Neural cell (in vitro differentiated cells): ENCODE results near the gene AKR1C1. TPM values are rescaled to one million over a fixed set of nuclear protein-coding genes. Genes with fewer than 3 reads are reported as not detected.

Experiments
- H2AFZ ChIP-seq: fragments of 200-600, 300-800 bp; sonication (generic), shearing (Covaris generic); 2 replicates; pipeline ENCODE4 v1.6.0; 2014; ENCODE audit warnings: low read depth, mild to moderate bottlenecking, antibody characterized with exemption, low read length, moderate library complexity
- H3F3A ChIP-seq: fragments of 200-600 bp; shearing (Covaris generic); 2 replicates; pipeline ENCODE4 v1.6.1; 2016; ENCODE audit warnings: mild to moderate bottlenecking, moderate library complexity, mixed read lengths, antibody characterized with exemption, low read length; ENCODE audit not compliant: insufficient read depth, poor library complexity, severe bottlenecking
- H3K27ac ChIP-seq: fragments of 200-600, 300-800 bp; sonication (generic), shearing (Covaris generic); 2 replicates; pipeline ENCODE4 v1.5.1; 2014; ENCODE audit warnings: mild to moderate bottlenecking, low read length, moderate library complexity
- H3K27me3 ChIP-seq: fragments of 300-800, 200-600 bp; sonication (generic), shearing (Covaris generic); 2 replicates; pipeline ENCODE4 v1.6.0; 2014; ENCODE audit warnings: mild to moderate bottlenecking, low read depth, low read length, moderate library complexity; ENCODE audit not compliant: insufficient read depth
- H3K36me3 ChIP-seq: fragments of 300-800, 200-600 bp; sonication (generic), shearing (Covaris generic); 2 replicates; pipeline ENCODE4 v1.5.1; 2014; ENCODE audit warnings: mild to moderate bottlenecking, antibody characterized with exemption, low read length, moderate library complexity; ENCODE audit not compliant: insufficient read depth
- H3K4me2 ChIP-seq: fragments of 300-800, 200-600 bp; sonication (generic), shearing (Covaris generic); 2 replicates; pipeline ENCODE4 v1.6.0; 2014; ENCODE audit warnings: mild to moderate bottlenecking, low read length
- H3K4me3 ChIP-seq: fragments of 300-800, 200-600 bp; sonication (generic), shearing (Covaris generic); 2 replicates; pipeline ENCODE4 v1.5.1; 2014; ENCODE audit warnings: mild to moderate bottlenecking, low read length, moderate library complexity
- H3K79me2 ChIP-seq: fragments of 200-600 bp; shearing (Covaris generic); replicated peaks from 2 replicates; pipeline ENCODE4 v1.6.0; 2014; ENCODE audit warnings: mild to moderate bottlenecking, low read length, moderate library complexity; ENCODE audit not compliant: insufficient read depth
- H3K9ac ChIP-seq: fragments of 300-800, 200-600 bp; sonication (generic), shearing (Covaris generic); 2 replicates; pipeline ENCODE4 v1.6.1; 2016; ENCODE audit warnings: mild to moderate bottlenecking, low read length, mixed read lengths
- H3K9me2 ChIP-seq: fragments of 200-600 bp; shearing (Covaris generic); 2 replicates; pipeline ENCODE4 v1.6.1; 2016; ENCODE audit warnings: mild to moderate bottlenecking, low read length, mixed read lengths; ENCODE audit not compliant: insufficient read depth
- H3K9me3 ChIP-seq: fragments of 200-600, 300-800 bp; sonication (generic), shearing (Covaris generic); 2 replicates; pipeline ENCODE4 v1.6.1; 2016; ENCODE audit warnings: mild to moderate bottlenecking, mixed run types, low read length, moderate library complexity, mixed read lengths
- H4K20me1 ChIP-seq: fragments of 200-600 bp; shearing (Covaris generic); 2 replicates; pipeline ENCODE4 v1.6.1; 2016; ENCODE audit warnings: mild to moderate bottlenecking, mixed run types; ENCODE audit not compliant: insufficient read depth
- EP300 ChIP-seq: fragments of 450-650 bp; conservative IDR thresholded peaks from 2 replicates; pipeline ENCODE4 v1.6.1; 2014; ENCODE audit warnings: antibody characterized with exemption, mild to moderate bottlenecking, moderate library complexity; ENCODE audit not compliant: poor library complexity, severe bottlenecking
- EZH2 ChIP-seq: fragments of 200-600, 300-800 bp; shearing (Covaris generic), sonication (generic); IDR thresholded peaks from 2 replicates; pipeline ENCODE4 v1.6.1; 2014; ENCODE audit warnings: antibody characterized with exemption, low read length, borderline replicate concordance, mild to moderate bottlenecking; ENCODE audit not compliant: insufficient read depth, poor library complexity, severe bottlenecking
- MXI1 ChIP-seq: fragments of 450-650 bp; conservative IDR thresholded peaks from 2 replicates; pipeline ENCODE4 v1.6.1; 2014; ENCODE audit warnings: antibody characterized with exemption, mild to moderate bottlenecking; ENCODE audit not compliant: poor library complexity, severe bottlenecking
- POLR2AphosphoS5 ChIP-seq: IDR thresholded peaks from 2 replicates; pipeline ENCODE4 v1.6.1; 2012
- RAD21 ChIP-seq: fragments of 450-650 bp; conservative IDR thresholded peaks from 2 replicates; pipeline ENCODE4 v1.6.1; 2014; ENCODE audit warnings: antibody characterized with exemption, mild to moderate bottlenecking, moderate library complexity
- SMC3 ChIP-seq: fragments of 450-650 bp; conservative IDR thresholded peaks from 2 replicates; pipeline ENCODE4 v1.6.1; 2014; ENCODE audit warnings: antibody characterized with exemption, mild to moderate bottlenecking, moderate library complexity; ENCODE audit not compliant: poor library complexity
- TAF1 ChIP-seq: IDR thresholded peaks from 2 replicates; pipeline ENCODE4 v1.6.1; 2012; ENCODE audit warnings: low read depth
- polyA plus RNA-seq: library from polyadenylated mRNA; depleted of rRNA; stranded (reverse); fragments of >200 nt; gene quantifications from 2 replicates; pipeline ENCODE4 v1.2.3, GENCODE V29; 2014
- TF ChIP-seq, protein P1 (sequence below): IDR thresholded peaks from 2 replicates; pipeline ENCODE4 v1.6.1; 2012; ENCODE audit warnings: borderline replicate concordance
- TF ChIP-seq, protein P2 (sequence below): fragments of 450-650 bp; IDR thresholded peaks from 2 replicates; pipeline ENCODE4 v1.5.1; 2014; ENCODE audit warnings: antibody characterized with exemption, mild to moderate bottlenecking, moderate library complexity; ENCODE audit not compliant: poor library complexity, severe bottlenecking

Gene AKR1C1
- polyA plus RNA-seq, 1 donor from 2014 or later = 183 TPM

DNA sequence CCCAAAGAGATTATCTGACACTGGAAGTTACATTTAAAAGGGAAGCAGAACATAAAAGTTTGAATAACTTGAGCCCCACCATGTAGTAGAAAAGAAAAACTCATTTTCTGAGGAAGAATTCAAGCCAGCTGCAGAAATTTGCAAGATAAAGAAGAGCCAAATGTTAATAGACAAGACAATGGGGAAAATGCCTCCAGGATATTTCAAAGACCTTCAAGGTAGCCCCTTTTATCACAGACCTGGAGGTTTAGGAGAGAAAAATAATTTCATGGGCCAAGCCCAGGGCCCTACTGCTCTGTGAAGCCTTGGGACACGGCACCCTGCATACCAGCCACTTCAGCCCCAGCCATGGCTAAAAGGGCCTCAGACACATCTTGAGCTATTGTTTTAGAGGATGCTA, 18.4 kb upstream of the AKR1C1 start:
- H3K79me2 ChIP-seq = no peaks in the 10 kb centered on the region
- H3K4me2 ChIP-seq = no peak overlapping the region
- H3K27ac ChIP-seq = no peak overlapping the region
- no peaks in the 10 kb centered on the region for H3F3A ChIP-seq
- H3K9me3 ChIP-seq = no peaks in the 10 kb centered on the region
- H3K9ac ChIP-seq = no peak overlapping the region
- H4K20me1 ChIP-seq = no peaks in the 10 kb centered on the region
- H2AFZ ChIP-seq = no peak overlapping the region
- TF ChIP-seq POLR2AphosphoS5 = no peak
- TF ChIP-seq TAF1 = no peak
- TF ChIP-seq, protein P1, sequence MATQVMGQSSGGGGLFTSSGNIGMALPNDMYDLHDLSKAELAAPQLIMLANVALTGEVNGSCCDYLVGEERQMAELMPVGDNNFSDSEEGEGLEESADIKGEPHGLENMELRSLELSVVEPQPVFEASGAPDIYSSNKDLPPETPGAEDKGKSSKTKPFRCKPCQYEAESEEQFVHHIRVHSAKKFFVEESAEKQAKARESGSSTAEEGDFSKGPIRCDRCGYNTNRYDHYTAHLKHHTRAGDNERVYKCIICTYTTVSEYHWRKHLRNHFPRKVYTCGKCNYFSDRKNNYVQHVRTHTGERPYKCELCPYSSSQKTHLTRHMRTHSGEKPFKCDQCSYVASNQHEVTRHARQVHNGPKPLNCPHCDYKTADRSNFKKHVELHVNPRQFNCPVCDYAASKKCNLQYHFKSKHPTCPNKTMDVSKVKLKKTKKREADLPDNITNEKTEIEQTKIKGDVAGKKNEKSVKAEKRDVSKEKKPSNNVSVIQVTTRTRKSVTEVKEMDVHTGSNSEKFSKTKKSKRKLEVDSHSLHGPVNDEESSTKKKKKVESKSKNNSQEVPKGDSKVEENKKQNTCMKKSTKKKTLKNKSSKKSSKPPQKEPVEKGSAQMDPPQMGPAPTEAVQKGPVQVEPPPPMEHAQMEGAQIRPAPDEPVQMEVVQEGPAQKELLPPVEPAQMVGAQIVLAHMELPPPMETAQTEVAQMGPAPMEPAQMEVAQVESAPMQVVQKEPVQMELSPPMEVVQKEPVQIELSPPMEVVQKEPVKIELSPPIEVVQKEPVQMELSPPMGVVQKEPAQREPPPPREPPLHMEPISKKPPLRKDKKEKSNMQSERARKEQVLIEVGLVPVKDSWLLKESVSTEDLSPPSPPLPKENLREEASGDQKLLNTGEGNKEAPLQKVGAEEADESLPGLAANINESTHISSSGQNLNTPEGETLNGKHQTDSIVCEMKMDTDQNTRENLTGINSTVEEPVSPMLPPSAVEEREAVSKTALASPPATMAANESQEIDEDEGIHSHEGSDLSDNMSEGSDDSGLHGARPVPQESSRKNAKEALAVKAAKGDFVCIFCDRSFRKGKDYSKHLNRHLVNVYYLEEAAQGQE = no peak
- TF ChIP-seq, protein P2, sequence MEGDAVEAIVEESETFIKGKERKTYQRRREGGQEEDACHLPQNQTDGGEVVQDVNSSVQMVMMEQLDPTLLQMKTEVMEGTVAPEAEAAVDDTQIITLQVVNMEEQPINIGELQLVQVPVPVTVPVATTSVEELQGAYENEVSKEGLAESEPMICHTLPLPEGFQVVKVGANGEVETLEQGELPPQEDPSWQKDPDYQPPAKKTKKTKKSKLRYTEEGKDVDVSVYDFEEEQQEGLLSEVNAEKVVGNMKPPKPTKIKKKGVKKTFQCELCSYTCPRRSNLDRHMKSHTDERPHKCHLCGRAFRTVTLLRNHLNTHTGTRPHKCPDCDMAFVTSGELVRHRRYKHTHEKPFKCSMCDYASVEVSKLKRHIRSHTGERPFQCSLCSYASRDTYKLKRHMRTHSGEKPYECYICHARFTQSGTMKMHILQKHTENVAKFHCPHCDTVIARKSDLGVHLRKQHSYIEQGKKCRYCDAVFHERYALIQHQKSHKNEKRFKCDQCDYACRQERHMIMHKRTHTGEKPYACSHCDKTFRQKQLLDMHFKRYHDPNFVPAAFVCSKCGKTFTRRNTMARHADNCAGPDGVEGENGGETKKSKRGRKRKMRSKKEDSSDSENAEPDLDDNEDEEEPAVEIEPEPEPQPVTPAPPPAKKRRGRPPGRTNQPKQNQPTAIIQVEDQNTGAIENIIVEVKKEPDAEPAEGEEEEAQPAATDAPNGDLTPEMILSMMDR = no peak
- no peak for TF ChIP-seq MXI1
- no peak for TF ChIP-seq SMC3
- no peak for TF ChIP-seq RAD21
- TF ChIP-seq EP300 = no peak
- no peak for TF ChIP-seq EZH2
- H3K4me3 ChIP-seq = no peak overlapping the region
- no peaks in the 10 kb centered on the region for H3K27me3 ChIP-seq
- no peaks in the 10 kb centered on the region for H3K9me2 ChIP-seq
- H3K36me3 ChIP-seq = no peaks in the 10 kb centered on the region

DNA sequence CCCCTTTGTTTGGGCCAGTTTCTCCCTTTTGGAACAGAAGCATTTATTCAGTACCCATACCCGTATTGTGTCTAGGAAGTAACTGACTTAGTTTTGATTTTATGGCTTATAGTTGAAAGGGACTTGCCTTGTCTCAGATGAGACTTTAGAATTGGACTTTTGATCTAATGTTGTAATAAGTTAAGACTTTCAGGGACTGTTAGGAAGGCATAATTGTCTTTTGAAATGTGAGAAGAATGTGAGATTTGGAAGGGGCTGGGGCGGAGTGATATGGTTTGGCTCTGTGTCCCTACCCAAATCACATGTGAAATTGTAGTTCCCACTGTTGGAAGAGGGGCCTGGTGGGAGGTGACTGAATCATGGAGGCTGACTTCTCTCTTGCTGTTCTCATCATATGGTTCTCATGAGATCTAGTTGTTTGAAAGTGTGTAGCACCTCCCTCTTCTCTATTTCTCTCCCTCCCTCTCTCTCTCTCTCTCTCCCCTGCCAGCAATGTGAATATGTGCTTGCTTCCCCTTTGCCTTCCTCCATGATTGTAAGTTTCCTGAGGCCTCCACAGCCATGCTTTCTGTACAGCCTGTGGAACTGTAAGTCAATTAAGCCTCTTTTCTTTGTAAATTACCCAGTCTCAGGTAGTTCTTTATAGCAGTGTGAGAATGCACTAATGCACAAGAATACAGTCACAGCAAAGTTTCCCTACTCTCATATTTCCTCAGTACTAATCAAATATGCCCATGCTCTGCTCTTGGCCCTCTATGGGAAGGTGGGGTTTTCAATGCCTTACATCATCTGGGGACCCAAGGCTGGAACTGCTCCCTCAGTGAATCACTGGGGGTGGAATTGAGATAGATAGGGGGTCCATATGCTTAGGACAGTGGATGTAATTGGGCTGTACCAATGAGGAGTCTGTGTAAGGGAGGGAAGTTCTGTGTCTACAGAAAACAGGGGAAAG, 17.2 kb upstream of the AKR1C1 start:
- Histone ChIP-seq H3K9me2 (no peaks in the 10 kb centered on the region), H2AFZ (no peak overlapping the region), H3K27me3 (no peaks in the 10 kb centered on the region), H3F3A (no peaks in the 10 kb centered on the region), H4K20me1 (no peaks in the 10 kb centered on the region), H3K9me3 (no peaks in the 10 kb centered on the region), H3K4me2 (no peak overlapping the region), H3K9ac (no peak overlapping the region), H3K79me2 (no peaks in the 10 kb centered on the region), H3K27ac (no peak overlapping the region), H3K36me3 (no peaks in the 10 kb centered on the region), H3K4me3 (no peak overlapping the region)
- no peak for TF ChIP-seq RAD21
- no peak for TF ChIP-seq EP300
- no peak for TF ChIP-seq SMC3
- no peak for TF ChIP-seq TAF1
- no peak for TF ChIP-seq EZH2
- TF ChIP-seq MXI1 = no peak
